ENCODE measurements around the gene AVPR1A. TPM values are rescaled to one million over a fixed set of nuclear protein-coding genes. Genes with fewer than 3 reads are reported as not detected.

AVPR1A gene
- not detected for total RNA-seq

GRCh38 chr12:63150713-63151622, at the start of gene AVPR1A:
Gene AVPR1A (minus strand): TSS chr12:63151201. CDS start chr12:63150836, 365 bp downstream.

Other genes with a start within 250 kb of the AVPR1A start
- gene PPM1H, start 216.1 kb downstream of the AVPR1A start, total RNA-seq = 10 to 100 TPM; 39.6 to 77.8 TPM

Measured in melanocyte of skin (primary cell).